Measurements from ENCODE around the gene ZNF583.

The ZNF583 gene

GRCh38 chr19:56474308-56474707, 70.2 kb downstream of the ZNF583 start:
- DNase-seq (ENCODE audit: low read depth in 2 of 2): no peak

GRCh38 chr19:56476093-56476492, 72.0 kb downstream of the ZNF583 start:
- no peak for DNase-seq (ENCODE audit: low read depth in 2 of 2)

Data from stimulated activated CD8-positive, alpha-beta memory T cell treated with anti-CD3 and anti-CD28 coated beads, Interleukin-2, amount 100 ng/mL, for 48 hours (primary cell).